Measurements from ENCODE around the gene NLK.

- no peak for TF ChIP-seq CTCF (IDR thresholded peaks at IDR 0.05)
- no peak for TF ChIP-seq POLR2A (IDR thresholded peaks at IDR 0.05)
Measured at GRCh38 chr17:28018439-28019070, 23.9 kb upstream of the NLK start.

All from tibial nerve (tissue), 3 donors.